Fibroblast of mammary gland (primary cell): ENCODE data around the gene MKNK1.

Experiments used
- DNase-seq: peaks from one replicate; pipeline ENCODE4 v3.0.0-alpha.2; 2010; ENCODE audit warnings: low read depth
- H3K4me3 ChIP-seq: 2 replicates; pipeline ENCODE4 v1.5.1; 2011; ENCODE audit warnings: low read depth, mild to moderate bottlenecking, low read length, moderate library complexity; ENCODE audit not compliant: control insufficient read depth
- CTCF ChIP-seq: conservative IDR thresholded peaks from 2 replicates; pipeline ENCODE4 v1.5.1; 2011; ENCODE audit warnings: low read depth, low read length, inconsistent platforms; ENCODE audit not compliant: control insufficient read depth, insufficient read depth

The MKNK1 gene

GRCh38 chr1:46606255-46606965 lies 2.3 kb upstream of the MKNK1 start:
- no peak overlapping the region for H3K4me3 ChIP-seq
- TF ChIP-seq CTCF, result no peak
- DNase-seq, result no peak

- DNase-seq, result no peak
- no peak overlapping the region for H3K4me3 ChIP-seq
- no peak for TF ChIP-seq CTCF
Observed at GRCh38 chr1:46605232-46605631, 1.2 kb upstream of the MKNK1 start.

GRCh38 chr1:46603481-46603857 lies 599 bp downstream of the MKNK1 start:
- TF ChIP-seq CTCF, result no peak
- peak overlapping the region; percentile 92 for H3K4me3 ChIP-seq
- DNase-seq, result no peak

GRCh38 chr1:46601257-46602007 lies 2.6 kb downstream of the MKNK1 start:
- no peak overlapping the region for H3K4me3 ChIP-seq
- no peak for DNase-seq
- TF ChIP-seq CTCF, result no peak

GRCh38 chr1:46599059-46599970 lies 4.8 kb downstream of the MKNK1 start:
- no peak overlapping the region for H3K4me3 ChIP-seq
- no peak for TF ChIP-seq CTCF
- no peak for DNase-seq

GRCh38 chr1:46596846-46597245 lies 7.2 kb downstream of the MKNK1 start:
- H3K4me3 ChIP-seq, result no peak overlapping the region
- TF ChIP-seq CTCF, result no peak
- DNase-seq, result no peak
